A549 (cell line): Measurements from ENCODE around the gene PHC1. TPM values are rescaled to one million over a fixed set of nuclear protein-coding genes. Genes with fewer than 3 reads are reported as not detected.

ENCODE experiments used
- polyA plus RNA-seq, 4 experiments: library from polyadenylated mRNA; depleted of rRNA in 3 of 4; stranded (reverse); fragments of >200 nt; fragmentation: RNase III in 1 of 4; extraction: RNeasy Plus Mini Kit Qiagen cat#74134 plus additional on column Dnase treatment in 1 of 4; gene quantifications; 2 replicates in 3 of 4; 3 replicates in 1 of 4; pipeline ENCODE4 v1.2.3, GENCODE V29; 2011 to 2017

PHC1 gene
- polyA plus RNA-seq, 2 of the 4 experiments (the other 2 are of a cell fraction): 11.2 to 26.5 TPM

Other genes with a start within 250 kb of the PHC1 start
- gene RIMKLB, start 216.5 kb upstream of the PHC1 start, polyA plus RNA-seq (2011; rRNA removed): 28.2 and 43.8 TPM in 2 replicates
- gene RIMKLB, start 216.5 kb upstream of the PHC1 start, polyA plus RNA-seq (2017; fragmentation: RNase III; extraction: RNeasy Plus Mini Kit Qiagen cat#74134 plus additional on column Dnase treatment): 20.8 to 24.8 TPM (median 21.0 TPM) in 3 replicates
- not detected in 2 replicates for gene A2ML1, start 91.9 kb upstream of the PHC1 start, polyA plus RNA-seq (2011; rRNA removed)
- not detected in 3 replicates for gene A2ML1, start 91.9 kb upstream of the PHC1 start, polyA plus RNA-seq (2017; fragmentation: RNase III; extraction: RNeasy Plus Mini Kit Qiagen cat#74134 plus additional on column Dnase treatment)
- 162 and 227 TPM in 2 replicates for gene M6PR, start 35.1 kb downstream of the PHC1 start, polyA plus RNA-seq (2011; rRNA removed)
- 145 to 187 TPM (median 182 TPM) in 3 replicates for gene M6PR, start 35.1 kb downstream of the PHC1 start, polyA plus RNA-seq (2017; fragmentation: RNase III; extraction: RNeasy Plus Mini Kit Qiagen cat#74134 plus additional on column Dnase treatment)
- 7.5 and 9.4 TPM in 2 replicates for gene KLRG1, start 75.0 kb downstream of the PHC1 start, polyA plus RNA-seq (2011; rRNA removed)
- 3.8 to 5.1 TPM (median 4.8 TPM) in 3 replicates for gene KLRG1, start 75.0 kb downstream of the PHC1 start, polyA plus RNA-seq (2017; fragmentation: RNase III; extraction: RNeasy Plus Mini Kit Qiagen cat#74134 plus additional on column Dnase treatment)
- 0.01 TPM in 1 of 2 replicates, not detected in the other for gene A2M, start 201.4 kb downstream of the PHC1 start, polyA plus RNA-seq (2011; rRNA removed)
- gene A2M, start 201.4 kb downstream of the PHC1 start, polyA plus RNA-seq (2017; fragmentation: RNase III; extraction: RNeasy Plus Mini Kit Qiagen cat#74134 plus additional on column Dnase treatment): not detected in 3 replicates